HepG2 (cell line): ENCODE results near the gene ARHGAP5. TPM values are rescaled to one million over a fixed set of nuclear protein-coding genes. Genes with fewer than 3 reads are reported as not detected.

ENCODE experiments used
- AGO1 ChIP-seq: fragments of 200-400 bp; formaldehyde crosslinking; IDR thresholded peaks from 2 replicates; pipeline ENCODE4 v1.6.1; 2017; ENCODE audit warnings: mild to moderate bottlenecking, low read depth, low read length, moderate library complexity; ENCODE audit not compliant: poor library complexity, severe bottlenecking
- BRCA1 ChIP-seq: sonication (generic); formaldehyde crosslinking; IDR thresholded peaks from 2 replicates; pipeline ENCODE4 v1.4.0; 2020; ENCODE audit warnings: missing genetic modification reagents
- FLYWCH1 ChIP-seq: sonication (generic); formaldehyde crosslinking; IDR thresholded peaks from 2 replicates; pipeline ENCODE4 v1.8.1; 2023; ENCODE audit warnings: mild to moderate bottlenecking, missing genetic modification reagents
- MXD1 ChIP-seq: sonication (generic); formaldehyde crosslinking; IDR thresholded peaks from 2 replicates; pipeline ENCODE4 v1.4.0; 2020; ENCODE audit warnings: mild to moderate bottlenecking, missing genetic modification reagents
- NRL ChIP-seq: sonication (generic); formaldehyde crosslinking; IDR thresholded peaks from 2 replicates; pipeline ENCODE4 v1.5.0; 2020; ENCODE audit warnings: missing genetic modification reagents, mild to moderate bottlenecking, moderate library complexity, borderline replicate concordance
- SIN3A ChIP-seq: IDR thresholded peaks from 2 replicates; pipeline ENCODE4 v1.6.1; 2011; ENCODE audit warnings: low read depth, mild to moderate bottlenecking, control low read depth, low read length, borderline replicate concordance
- TP53 ChIP-seq: sonication (generic); formaldehyde crosslinking; conservative IDR thresholded peaks from 2 replicates; pipeline ENCODE4 v1.4.0; 2020; ENCODE audit warnings: missing genetic modification reagents
- ZBTB37 ChIP-seq: sonication (generic); formaldehyde crosslinking; IDR thresholded peaks from 2 replicates; pipeline ENCODE4 v1.4.0; 2020; ENCODE audit warnings: mild to moderate bottlenecking, missing genetic modification reagents
- ZFP82 ChIP-seq: sonication (generic); formaldehyde crosslinking; IDR thresholded peaks from 2 replicates; pipeline ENCODE4 v1.5.1; 2020; ENCODE audit warnings: mild to moderate bottlenecking, missing genetic modification reagents, borderline replicate concordance
- ZNF101 ChIP-seq: sonication (generic); formaldehyde crosslinking; IDR thresholded peaks from 2 replicates; pipeline ENCODE4 v1.4.0; 2020; ENCODE audit warnings: mild to moderate bottlenecking, low read depth, missing genetic modification reagents, borderline replicate concordance
- ZNF362 ChIP-seq: sonication (generic); formaldehyde crosslinking; IDR thresholded peaks from 2 replicates; pipeline ENCODE4 v1.4.0; 2020; ENCODE audit warnings: missing genetic modification reagents, mild to moderate bottlenecking, borderline replicate concordance
- ZSCAN5A ChIP-seq: sonication (generic); formaldehyde crosslinking; IDR thresholded peaks from 2 replicates; pipeline ENCODE4 v1.8.0; 2022; ENCODE audit warnings: mild to moderate bottlenecking, missing genetic modification reagents, borderline replicate concordance
- polyA plus RNA-seq, 8 experiments: library from polyadenylated mRNA; depleted of rRNA in 3 of 8; stranded (reverse) in 7 of 8; unstranded in 1 of 8; fragments of >200 nt; fragmentation: Illumina TruSeq in 4 of 8; extraction: Trizol in 4 of 8; gene quantifications; 2 replicates each; pipeline versions ENCODE4 v1.2.1 to v1.2.3, GENCODE V29; 2011 to 2016; ENCODE audit warnings: low read depth in 4 of 8, missing spikeins in 1 of 8, mixed read lengths in 1 of 8; ENCODE audit not compliant: insufficient read depth in 1 of 8
- total RNA-seq, 5 experiments: library from RNA; depleted of rRNA; stranded (reverse); fragments of >200 nt; fragmentation: Illumina TruSeq; extraction: Trizol; gene quantifications; 2 replicates each; pipeline ENCODE4 v1.2.3, GENCODE V29; 2016; ENCODE audit warnings: low read depth in 1 of 5
- TF ChIP-seq, protein P1 (sequence below): sonication (generic); formaldehyde crosslinking; IDR thresholded peaks from 2 replicates; pipeline ENCODE4 v1.8.1; 2023; ENCODE audit warnings: mild to moderate bottlenecking, missing genetic modification reagents

ARHGAP5 gene
- total and polyA plus RNA-seq, 2 of the 13 experiments (the other 11 are each of a cell fraction or from before 2014, with no cell fraction given), result 33.7 to 144 TPM

- TF ChIP-seq SIN3A (0 out of 2 replicates have a peak, but pooled peaks have one; percentile 2), TP53 (no peak; the same call in 1 of the 2 replicates), AGO1 (no peak), MXD1 (CRISPR knock-in tag) (0 out of 2 replicates have a peak, but pooled peaks have one; percentile 81), ZSCAN5A (CRISPR knock-in tag) (peak; percentile 98; the same call in 1 of the 2 replicates), ZNF101 (CRISPR knock-in tag) (no peak), ZFP82 (CRISPR knock-in tag) (no peak), ZNF362 (CRISPR knock-in tag) (no peak), NRL (CRISPR knock-in tag) (0 out of 2 replicates have a peak, but pooled peaks have one; percentile 70), ZBTB37 (CRISPR knock-in tag) (0 out of 2 replicates have a peak, but pooled peaks have one; percentile 14), BRCA1 (CRISPR knock-in tag) (peak; percentile 50; the same call in 1 of the 2 replicates), FLYWCH1 (no peak)
- TF ChIP-seq, protein P1, sequence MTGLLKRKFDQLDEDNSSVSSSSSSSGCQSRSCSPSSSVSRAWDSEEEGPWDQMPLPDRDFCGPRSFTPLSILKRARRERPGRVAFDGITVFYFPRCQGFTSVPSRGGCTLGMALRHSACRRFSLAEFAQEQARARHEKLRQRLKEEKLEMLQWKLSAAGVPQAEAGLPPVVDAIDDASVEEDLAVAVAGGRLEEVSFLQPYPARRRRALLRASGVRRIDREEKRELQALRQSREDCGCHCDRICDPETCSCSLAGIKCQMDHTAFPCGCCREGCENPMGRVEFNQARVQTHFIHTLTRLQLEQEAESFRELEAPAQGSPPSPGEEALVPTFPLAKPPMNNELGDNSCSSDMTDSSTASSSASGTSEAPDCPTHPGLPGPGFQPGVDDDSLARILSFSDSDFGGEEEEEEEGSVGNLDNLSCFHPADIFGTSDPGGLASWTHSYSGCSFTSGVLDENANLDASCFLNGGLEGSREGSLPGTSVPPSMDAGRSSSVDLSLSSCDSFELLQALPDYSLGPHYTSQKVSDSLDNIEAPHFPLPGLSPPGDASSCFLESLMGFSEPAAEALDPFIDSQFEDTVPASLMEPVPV (CRISPR knock-in tag), result peak; percentile 94
Observed at GRCh38 chr14:32075672-32076277, 1.3 kb upstream of the ARHGAP5 start (continued).
